SK-N-SH treated with all-trans-retinoic acid at 6 μM for 48 hours (cell line): ENCODE results near the gene CRELD2.

Experiments used
- ATAC-seq: fragments of 200-7000 bp; cut with Tn5 transposase; 3 replicates; pipeline ENCODE4 v1.9.1; 2020; ENCODE audit warnings: mild to moderate bottlenecking, moderate library complexity
- ARNTL ChIP-seq: fragments of 450-650 bp; formaldehyde crosslinking; IDR thresholded peaks from 2 replicates; pipeline ENCODE4 v1.5.0; 2020; ENCODE audit warnings: low read depth, mild to moderate bottlenecking, moderate library complexity, borderline replicate concordance
- BACH2 ChIP-seq: fragments of 250-450 bp; sonication (Bioruptor Pico); IDR thresholded peaks from 2 replicates; pipeline ENCODE4 v1.9.0; 2021; ENCODE audit warnings: mild to moderate bottlenecking, borderline replicate concordance
- CREB5 ChIP-seq: fragments of 250-450 bp; sonication (Bioruptor Pico); IDR thresholded peaks from 2 replicates; pipeline ENCODE4 v1.5.1; 2020; ENCODE audit warnings: low read depth, mild to moderate bottlenecking, moderate library complexity
- CSDC2 ChIP-seq: fragments of 250-450 bp; sonication (Bioruptor Pico); IDR thresholded peaks from 2 replicates; pipeline ENCODE4 v1.5.0; 2020; ENCODE audit warnings: mild to moderate bottlenecking, moderate library complexity
- CSRNP3 ChIP-seq: fragments of 250-450 bp; sonication (Bioruptor Pico); IDR thresholded peaks from 2 replicates; pipeline ENCODE4 v1.5.1; 2021; ENCODE audit warnings: mild to moderate bottlenecking, moderate library complexity
- ESRRG ChIP-seq: fragments of 250-450 bp; sonication (Bioruptor Pico); IDR thresholded peaks from 2 replicates; pipeline ENCODE4 v1.6.1; 2021; ENCODE audit warnings: mild to moderate bottlenecking
- GLIS3 ChIP-seq: fragments of 250-450 bp; sonication (Bioruptor Pico); IDR thresholded peaks from 2 replicates; pipeline ENCODE4 v1.5.0; 2020; ENCODE audit warnings: mild to moderate bottlenecking, moderate library complexity
- ISL1 ChIP-seq: fragments of 250-450 bp; sonication (Bioruptor Pico); IDR thresholded peaks from 2 replicates; pipeline ENCODE4 v2.1.2; 2022; ENCODE audit warnings: mild to moderate bottlenecking, moderate library complexity
- OSR1 ChIP-seq: fragments of 250-450 bp; sonication (Bioruptor Pico); IDR thresholded peaks from 2 replicates; pipeline ENCODE4 v1.8.0; 2022; ENCODE audit warnings: moderate library complexity, mild to moderate bottlenecking, inconsistent platforms
- PATZ1 ChIP-seq: fragments of 250-450 bp; sonication (Bioruptor Pico); IDR thresholded peaks from 2 replicates; pipeline ENCODE4 v1.8.0; 2020; ENCODE audit warnings: mild to moderate bottlenecking, moderate library complexity, borderline replicate concordance
- POU6F1 ChIP-seq: fragments of 250-450 bp; sonication (Bioruptor Pico); IDR thresholded peaks from 2 replicates; pipeline ENCODE4 v1.8.0; 2021; ENCODE audit warnings: low read depth, mild to moderate bottlenecking, moderate library complexity, borderline replicate concordance
- PPARA ChIP-seq: fragments of 250-450 bp; sonication (Bioruptor Pico); IDR thresholded peaks from 2 replicates; pipeline ENCODE4 v1.5.0; 2020; ENCODE audit warnings: mild to moderate bottlenecking, borderline replicate concordance
- RARB ChIP-seq: fragments of 250-450 bp; sonication (Bioruptor Pico); IDR thresholded peaks from 2 replicates; pipeline ENCODE4 v1.8.0; 2021; ENCODE audit warnings: mild to moderate bottlenecking, moderate library complexity
- SNAI2 ChIP-seq: fragments of 250-450 bp; sonication (Bioruptor Pico); IDR thresholded peaks from 2 replicates; pipeline ENCODE4 v1.5.0; 2020; ENCODE audit warnings: mild to moderate bottlenecking, moderate library complexity
- TCF4 ChIP-seq: fragments of 250-450 bp; sonication (Bioruptor Pico); IDR thresholded peaks from 2 replicates; pipeline ENCODE4 v1.8.0; 2021; ENCODE audit warnings: mild to moderate bottlenecking, moderate library complexity, borderline replicate concordance
- TOX ChIP-seq: fragments of 250-450 bp; sonication (Bioruptor Pico); IDR thresholded peaks from 2 replicates; pipeline ENCODE4 v1.8.0; 2021; ENCODE audit warnings: mild to moderate bottlenecking, moderate library complexity, borderline replicate concordance
- TSHZ2 ChIP-seq: fragments of 250-450 bp; sonication (Bioruptor Pico); IDR thresholded peaks from 2 replicates; pipeline ENCODE4 v1.5.0; 2020; ENCODE audit warnings: mild to moderate bottlenecking, moderate library complexity
- ZC3H10 ChIP-seq: fragments of 250-450 bp; sonication (Bioruptor Pico); IDR thresholded peaks from 2 replicates; pipeline ENCODE4 v1.5.1; 2021; ENCODE audit warnings: mild to moderate bottlenecking, moderate library complexity
- ZFP3 ChIP-seq: fragments of 250-450 bp; sonication (Bioruptor Pico); IDR thresholded peaks from 2 replicates; pipeline ENCODE4 v1.5.0; 2020; ENCODE audit warnings: mild to moderate bottlenecking, moderate library complexity
- ZFP30 ChIP-seq: fragments of 450-650 bp; formaldehyde crosslinking; IDR thresholded peaks from 2 replicates; pipeline ENCODE4 v1.5.0; 2022; ENCODE audit warnings: mild to moderate bottlenecking, moderate library complexity
- ZNF565 ChIP-seq: fragments of 450-650 bp; formaldehyde crosslinking; conservative IDR thresholded peaks from 2 replicates; pipeline ENCODE4 v1.5.0; 2020; ENCODE audit warnings: low read depth, mild to moderate bottlenecking, moderate library complexity
- ZNF8 ChIP-seq: fragments of 450-650 bp; formaldehyde crosslinking; IDR thresholded peaks from 2 replicates; pipeline ENCODE4 v1.5.0; 2020; ENCODE audit warnings: mild to moderate bottlenecking, moderate library complexity

CRELD2 gene

GRCh38 chr22:49907807-49908206 is 10.6 kb upstream of the CRELD2 start:
- no peak for ATAC-seq
- TF ChIP-seq TSHZ2 (CRISPR knock-in tag) = no peak
- no peak for TF ChIP-seq TCF4
- no peak for TF ChIP-seq CSDC2
- TF ChIP-seq ZFP30 = no peak
- no peak for TF ChIP-seq SNAI2 (CRISPR knock-in tag)
- TF ChIP-seq ISL1 (CRISPR knock-in tag) = no peak
- TF ChIP-seq ZNF8 (CRISPR knock-in tag) = no peak
- no peak for TF ChIP-seq RARB (CRISPR knock-in tag)
- no peak for TF ChIP-seq ARNTL (CRISPR knock-in tag)
- TF ChIP-seq ZC3H10 (CRISPR knock-in tag) = no peak
- no peak for TF ChIP-seq BACH2
- TF ChIP-seq PATZ1 (CRISPR knock-in tag) = no peak
- no peak for TF ChIP-seq PPARA (CRISPR knock-in tag)
- TF ChIP-seq POU6F1 = no peak
- no peak for TF ChIP-seq ZNF565 (CRISPR knock-in tag)
- no peak for TF ChIP-seq TOX (CRISPR knock-in tag)
- no peak for TF ChIP-seq GLIS3 (CRISPR knock-in tag)
- no peak for TF ChIP-seq CSRNP3 (CRISPR knock-in tag)
- TF ChIP-seq CREB5 (CRISPR knock-in tag) = no peak
- no peak for TF ChIP-seq OSR1 (CRISPR knock-in tag)
- TF ChIP-seq, all 23 proteins: peak for 0

GRCh38 chr22:49909476-49910205 is 8.8 kb upstream of the CRELD2 start:
- no peak for ATAC-seq
- TF ChIP-seq ESRRG (CRISPR knock-in tag) = no peak
- TF ChIP-seq BACH2 = no peak
- TF ChIP-seq TCF4 = no peak
- TF ChIP-seq PPARA (CRISPR knock-in tag) = no peak
- TF ChIP-seq CREB5 (CRISPR knock-in tag) = no peak
- TF ChIP-seq ISL1 (CRISPR knock-in tag) = no peak
- no peak for TF ChIP-seq ZFP3 (CRISPR knock-in tag)
- TF ChIP-seq OSR1 (CRISPR knock-in tag) = no peak
- no peak for TF ChIP-seq SNAI2 (CRISPR knock-in tag)
- TF ChIP-seq CSDC2 = no peak
- no peak for TF ChIP-seq ARNTL (CRISPR knock-in tag)
- no peak for TF ChIP-seq PATZ1 (CRISPR knock-in tag)
- no peak for TF ChIP-seq TSHZ2 (CRISPR knock-in tag)
